Brain pericyte (primary cell): ENCODE measurements around the gene P2RY10.
"Not testable (repeated sequence)": the region's sequence is repeated elsewhere in the genome, so short reads cannot be mapped to it uniquely, and the experiment has no call there.

Experiments
- DNase-seq: peaks from one replicate; pipeline ENCODE4 v3.0.0-alpha.2; 2012; ENCODE audit warnings: low read depth, low spot score

The P2RY10 gene

GRCh38 chrX:78945186-78945912, at the start of gene P2RY10:
Gene P2RY10 (plus strand): TSS chrX:78945391. CDS start chrX:78960521, 15,130 bp downstream.
- no peak for DNase-seq

- no peak for DNase-seq
Measured at GRCh38 chrX:78922754-78923153, 22.4 kb upstream of the P2RY10 start.

- DNase-seq = peak; percentile 3
Measured at GRCh38 chrX:78923198-78924015, 21.8 kb upstream of the P2RY10 start.

GRCh38 chrX:78931814-78932213, 13.4 kb upstream of the P2RY10 start:
- DNase-seq = no peak

GRCh38 chrX:78934866-78935265, 10.3 kb upstream of the P2RY10 start:
- no peak for DNase-seq

GRCh38 chrX:78944351-78944750, 840 bp upstream of the P2RY10 start:
- no peak for DNase-seq

- DNase-seq = no peak
Measured at GRCh38 chrX:78946178-78946931, 1.2 kb downstream of the P2RY10 start.

- DNase-seq = no peak
Measured at GRCh38 chrX:78950009-78950835, 5.0 kb downstream of the P2RY10 start.

GRCh38 chrX:78957049-78957767, 12.0 kb downstream of the P2RY10 start:
- DNase-seq = no peak

GRCh38 chrX:78957768-78958130, 12.6 kb downstream of the P2RY10 start:
- no peak for DNase-seq

GRCh38 chrX:78958419-78959116, 13.4 kb downstream of the P2RY10 start:
- DNase-seq = no peak

GRCh38 chrX:78960888-78961287, 15.7 kb downstream of the P2RY10 start:
- DNase-seq = no peak

- DNase-seq = no peak
Measured at GRCh38 chrX:78964598-78964997, 19.4 kb downstream of the P2RY10 start.

GRCh38 chrX:78979789-78980464, 34.7 kb downstream of the P2RY10 start:
- peak; percentile 11 for DNase-seq

- no peak for DNase-seq
Measured at GRCh38 chrX:78989349-78989748, 44.2 kb downstream of the P2RY10 start.

GRCh38 chrX:78997870-78998558, 52.8 kb downstream of the P2RY10 start:
- no peak for DNase-seq

GRCh38 chrX:79007540-79007939, 62.3 kb downstream of the P2RY10 start:
- DNase-seq = not testable (repeated sequence)
